GM21526 (cell line): ENCODE results near the gene FAM161B.
A peak's percentile ranks its signal among the peaks of the same experiment; 100 is the strongest.
"Not testable (repeated sequence)": the region's sequence is repeated elsewhere in the genome, so short reads cannot be mapped to it uniquely, and the experiment has no call there.

Experiments
- ATAC-seq: cut with Tn5 transposase; IDR thresholded peaks from one replicate; pipeline ENCODE4 v1.9.1; 2021; ENCODE audit warnings: moderate library complexity; ENCODE audit not compliant: unreplicated experiment, low FRiP score

Gene FAM161B

GRCh38 chr14:73944432-73945158 lies 5.3 kb downstream of the FAM161B start:
- no peak for ATAC-seq

GRCh38 chr14:73943083-73943482 lies 6.8 kb downstream of the FAM161B start:
- ATAC-seq, result no peak

- no peak for ATAC-seq
These were observed 7.7 kb downstream of the FAM161B start for GRCh38 chr14:73942180-73942579.

- no peak for ATAC-seq
These were observed 12.9 kb downstream of the FAM161B start for GRCh38 chr14:73937012-73937411.

- no peak for ATAC-seq
These were observed 13.3 kb downstream of the FAM161B start for GRCh38 chr14:73936548-73936947.

- ATAC-seq, result no peak
These were observed 14.2 kb downstream of the FAM161B start for GRCh38 chr14:73935666-73936065.

- no peak for ATAC-seq
These were observed 25.6 kb downstream of the FAM161B start for GRCh38 chr14:73924337-73924736.

GRCh38 chr14:73919457-73919856 lies 30.4 kb downstream of the FAM161B start:
- not testable (repeated sequence) for ATAC-seq

GRCh38 chr14:73916324-73916723 lies 33.6 kb downstream of the FAM161B start:
- ATAC-seq, result no peak

GRCh38 chr14:73913256-73913655 lies 36.6 kb downstream of the FAM161B start:
- no peak for ATAC-seq

GRCh38 chr14:73909681-73910080 lies 40.2 kb downstream of the FAM161B start:
- no peak for ATAC-seq

- no peak for ATAC-seq
These were observed 46.9 kb downstream of the FAM161B start for GRCh38 chr14:73903028-73903427.

GRCh38 chr14:73896521-73896920 lies 53.4 kb downstream of the FAM161B start:
- no peak for ATAC-seq

- no peak for ATAC-seq
These were observed 54.0 kb downstream of the FAM161B start for GRCh38 chr14:73895939-73896338.

GRCh38 chr14:73894180-73894687 lies 55.7 kb downstream of the FAM161B start:
- ATAC-seq, result not testable (repeated sequence)

GRCh38 chr14:73889376-73889775 lies 60.5 kb downstream of the FAM161B start:
- no peak for ATAC-seq

- ATAC-seq, result no peak
These were observed 60.9 kb downstream of the FAM161B start for GRCh38 chr14:73888971-73889370.

- no peak for ATAC-seq
These were observed 61.5 kb downstream of the FAM161B start for GRCh38 chr14:73888460-73888725.

- no peak for ATAC-seq
These were observed 62.0 kb downstream of the FAM161B start for GRCh38 chr14:73887694-73888459.

- ATAC-seq, result no peak
These were observed 62.6 kb downstream of the FAM161B start for GRCh38 chr14:73887318-73887616.

- peak; percentile 90 for ATAC-seq
These were observed 63.2 kb downstream of the FAM161B start, which contains the start of gene ZNF410 for GRCh38 chr14:73886449-73887317. Gene ZNF410, plus strand, starts transcription at chr14:73886859. Its CDS starts 5,317 bp downstream, at chr14:73892176.
